ENCODE results near the gene FAM149B1.

Gene FAM149B1

GRCh38 chr10:73174148-73174925, 6.4 kb downstream of the FAM149B1 start:
- DNase-seq (ENCODE audit: low read depth), result no peak

GRCh38 chr10:73182568-73182967, 14.6 kb downstream of the FAM149B1 start:
- no peak for DNase-seq (ENCODE audit: low read depth)

GRCh38 chr10:73183667-73184281, 15.9 kb downstream of the FAM149B1 start:
- DNase-seq (ENCODE audit: low read depth), result no peak

GRCh38 chr10:73186266-73186665, 18.3 kb downstream of the FAM149B1 start:
- no peak for DNase-seq (ENCODE audit: low read depth)

GRCh38 chr10:73190188-73190587, 22.3 kb downstream of the FAM149B1 start:
- no peak for DNase-seq (ENCODE audit: low read depth)

- no peak for DNase-seq (ENCODE audit: low read depth)
Observed at GRCh38 chr10:73205081-73205480, 37.2 kb downstream of the FAM149B1 start.

GRCh38 chr10:73205890-73206289, 38.0 kb downstream of the FAM149B1 start:
- DNase-seq (ENCODE audit: low read depth), result no peak

GRCh38 chr10:73206385-73206784, 38.5 kb downstream of the FAM149B1 start:
- DNase-seq (ENCODE audit: low read depth), result no peak

- DNase-seq (ENCODE audit: low read depth), result no peak
Observed at GRCh38 chr10:73207883-73208282, 40.0 kb downstream of the FAM149B1 start.

GRCh38 chr10:73209705-73210104, 41.8 kb downstream of the FAM149B1 start:
- DNase-seq (ENCODE audit: low read depth), result no peak

GRCh38 chr10:73210395-73211105, 42.6 kb downstream of the FAM149B1 start:
- DNase-seq (ENCODE audit: low read depth), result no peak

GRCh38 chr10:73211106-73211811, 43.3 kb downstream of the FAM149B1 start:
- no peak for DNase-seq (ENCODE audit: low read depth)

GRCh38 chr10:73215749-73216148, 47.8 kb downstream of the FAM149B1 start:
- DNase-seq (ENCODE audit: low read depth), result no peak

GRCh38 chr10:73217628-73218027, 49.7 kb downstream of the FAM149B1 start:
- no peak for DNase-seq (ENCODE audit: low read depth)

- DNase-seq (ENCODE audit: low read depth), result no peak
Observed at GRCh38 chr10:73218431-73219191, 50.7 kb downstream of the FAM149B1 start.

- DNase-seq (ENCODE audit: low read depth), result no peak
Observed at GRCh38 chr10:73219384-73219783, 51.5 kb downstream of the FAM149B1 start.

GRCh38 chr10:73220989-73221388, 53.1 kb downstream of the FAM149B1 start:
- no peak for DNase-seq (ENCODE audit: low read depth)

- no peak for DNase-seq (ENCODE audit: low read depth)
Observed at GRCh38 chr10:73225518-73225917, 57.6 kb downstream of the FAM149B1 start.

- no peak for DNase-seq (ENCODE audit: low read depth)
Observed at GRCh38 chr10:73226663-73227062, 58.7 kb downstream of the FAM149B1 start.

- DNase-seq (ENCODE audit: low read depth), result no peak
Observed at GRCh38 chr10:73228247-73228646, 60.3 kb downstream of the FAM149B1 start.

GRCh38 chr10:73229567-73229966, 61.6 kb downstream of the FAM149B1 start:
- DNase-seq (ENCODE audit: low read depth), result no peak

- DNase-seq (ENCODE audit: low read depth), result no peak
Observed at GRCh38 chr10:73232887-73233286, 65.0 kb downstream of the FAM149B1 start.
